ENCODE data around the gene CNTN6.

CNTN6 gene

DNA sequence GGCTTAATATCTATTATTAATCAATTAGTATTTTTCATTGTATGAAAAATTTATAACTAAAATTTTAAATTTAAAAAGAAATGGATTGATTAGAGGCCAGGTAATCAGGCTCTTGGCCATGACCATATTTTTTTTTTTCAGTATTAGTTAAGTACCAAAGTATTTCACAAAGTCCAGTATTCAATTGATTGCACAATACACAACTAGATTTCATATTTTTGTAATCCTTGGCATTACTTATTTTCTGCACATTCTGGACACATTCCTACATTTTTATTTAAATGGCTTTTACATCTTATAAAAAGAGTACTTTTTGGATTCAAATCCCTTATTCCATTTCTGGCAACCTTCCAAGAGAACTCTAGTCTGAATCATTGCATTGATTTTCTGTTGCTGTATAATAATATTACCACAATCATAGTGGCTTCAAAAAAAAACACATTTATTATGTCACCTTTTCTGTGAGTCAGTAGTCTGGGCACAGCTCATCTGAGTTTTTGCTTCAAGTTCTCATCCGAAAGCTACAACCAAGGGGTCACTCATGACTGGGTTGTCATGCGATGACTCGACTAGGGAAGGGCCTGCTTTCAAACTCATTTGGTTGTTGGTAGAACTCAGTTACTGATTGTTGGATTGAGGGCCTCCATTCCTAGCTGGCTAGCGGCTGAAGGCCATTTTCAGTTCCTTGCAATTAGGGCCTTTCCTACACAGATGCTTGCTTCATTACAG lies 90.7 kb downstream of the CNTN6 start:
- no peak for DNase-seq

GRCh38 chr3:1190569-1190968 lies 97.7 kb downstream of the CNTN6 start:
- no peak for DNase-seq

- DNase-seq = no peak
Observed at GRCh38 chr3:1191026-1191425, 98.2 kb downstream of the CNTN6 start.

GRCh38 chr3:1195947-1196346 lies 103.1 kb downstream of the CNTN6 start:
- no peak for DNase-seq

DNA sequence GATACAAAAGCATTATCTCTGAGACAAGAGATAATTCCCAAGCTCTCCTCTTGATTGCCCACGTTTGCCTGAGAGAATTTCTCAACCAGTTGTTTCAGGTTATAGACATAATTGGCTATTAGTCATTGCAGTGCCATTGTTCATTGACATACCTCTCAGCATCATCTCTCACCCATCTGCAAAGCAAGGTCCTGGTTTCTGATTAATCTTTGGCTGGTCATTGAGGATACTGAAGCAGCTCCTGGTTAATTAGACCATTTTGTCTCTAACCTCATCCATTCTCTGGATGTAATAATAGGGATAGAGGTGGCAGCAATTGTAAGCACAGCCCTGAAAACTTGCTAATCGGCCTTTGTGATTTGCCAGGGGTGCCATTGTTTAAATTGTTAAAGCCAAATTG lies 104.2 kb downstream of the CNTN6 start:
- DNase-seq = no peak

- no peak for DNase-seq
Observed at GRCh38 chr3:1200371-1200770, 107.5 kb downstream of the CNTN6 start.

DNA sequence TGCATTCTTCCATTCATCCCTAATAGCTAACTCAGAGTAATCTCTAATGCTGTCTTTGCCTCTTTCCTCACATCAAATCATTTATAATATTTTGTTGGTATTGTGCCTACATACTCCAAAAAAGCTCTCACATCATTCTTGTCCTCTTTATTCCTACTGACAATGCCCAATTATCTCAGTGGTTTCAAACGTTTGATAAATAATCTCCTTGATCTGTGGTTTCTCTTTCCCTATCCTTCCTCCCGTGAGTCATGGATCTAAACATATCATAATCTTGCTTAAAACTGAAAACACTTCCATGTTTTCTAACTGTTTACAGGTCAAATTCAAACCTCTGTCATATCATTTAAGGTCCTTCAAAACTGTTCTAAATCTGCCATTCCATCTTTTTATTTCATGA lies 115.1 kb downstream of the CNTN6 start:
- DNase-seq = no peak

GRCh38 chr3:1214933-1215332 lies 122.1 kb downstream of the CNTN6 start:
- DNase-seq = no peak

GRCh38 chr3:1216856-1217255 lies 124.0 kb downstream of the CNTN6 start:
- no peak for DNase-seq

- no peak for DNase-seq
Observed at GRCh38 chr3:1227111-1227510, 134.3 kb downstream of the CNTN6 start.

DNA sequence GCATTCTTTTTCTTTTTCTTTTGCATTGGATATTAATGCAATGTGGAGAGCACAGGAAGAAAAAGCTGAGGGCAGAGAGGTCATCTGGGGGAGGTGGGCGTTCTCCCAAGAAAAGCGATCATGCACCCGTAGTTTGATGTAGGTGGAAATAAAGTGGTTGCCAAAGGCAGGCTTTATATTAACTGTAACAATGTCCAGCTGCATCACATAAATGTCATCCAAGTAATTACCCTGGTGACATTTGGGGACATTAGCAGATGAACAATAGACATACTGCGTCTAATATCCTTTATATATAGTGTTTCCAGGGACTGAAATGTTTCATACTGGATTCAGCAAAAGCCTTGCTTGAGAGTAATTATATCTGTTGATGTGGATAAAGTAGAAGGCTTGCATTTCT lies 135.5 kb downstream of the CNTN6 start:
- no peak for DNase-seq

DNA sequence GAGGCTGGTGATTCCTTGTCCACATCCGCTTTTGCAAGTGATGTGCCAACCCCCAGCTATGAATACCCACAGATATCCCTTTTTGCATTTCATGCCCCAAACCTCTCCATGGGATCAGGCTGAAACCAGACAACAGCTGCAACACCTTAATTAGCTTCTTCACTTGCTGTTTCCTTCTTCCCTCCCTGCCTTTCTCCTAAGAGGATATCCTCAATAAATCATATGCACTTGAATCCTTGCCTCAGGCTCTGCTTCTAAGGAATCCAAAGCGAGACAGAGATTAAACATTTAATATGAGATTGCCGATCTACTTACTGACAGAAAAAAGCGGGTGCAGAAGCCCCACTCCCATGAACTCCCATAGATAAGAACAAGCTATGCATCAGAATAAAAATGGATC lies 138.1 kb downstream of the CNTN6 start:
- DNase-seq = no peak

DNA sequence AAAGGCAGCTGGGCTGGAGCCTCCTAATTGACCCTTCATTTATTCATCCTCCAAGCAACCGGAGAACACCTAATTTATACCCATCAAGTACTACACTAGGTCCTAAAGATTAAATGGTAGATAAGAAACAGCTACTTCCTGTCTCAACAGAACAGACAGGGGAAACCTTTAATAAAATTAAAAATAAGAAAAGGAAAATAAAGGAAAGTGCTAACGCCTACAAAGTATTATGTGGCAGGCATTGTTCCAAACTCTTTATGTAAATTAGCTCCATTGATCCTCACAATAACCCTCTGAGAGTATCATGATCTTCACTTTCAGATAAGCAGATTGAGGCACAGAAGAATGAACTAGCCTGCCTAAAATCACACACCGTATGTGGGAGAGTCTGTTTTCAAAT lies 139.5 kb downstream of the CNTN6 start:
- DNase-seq = no peak

DNA sequence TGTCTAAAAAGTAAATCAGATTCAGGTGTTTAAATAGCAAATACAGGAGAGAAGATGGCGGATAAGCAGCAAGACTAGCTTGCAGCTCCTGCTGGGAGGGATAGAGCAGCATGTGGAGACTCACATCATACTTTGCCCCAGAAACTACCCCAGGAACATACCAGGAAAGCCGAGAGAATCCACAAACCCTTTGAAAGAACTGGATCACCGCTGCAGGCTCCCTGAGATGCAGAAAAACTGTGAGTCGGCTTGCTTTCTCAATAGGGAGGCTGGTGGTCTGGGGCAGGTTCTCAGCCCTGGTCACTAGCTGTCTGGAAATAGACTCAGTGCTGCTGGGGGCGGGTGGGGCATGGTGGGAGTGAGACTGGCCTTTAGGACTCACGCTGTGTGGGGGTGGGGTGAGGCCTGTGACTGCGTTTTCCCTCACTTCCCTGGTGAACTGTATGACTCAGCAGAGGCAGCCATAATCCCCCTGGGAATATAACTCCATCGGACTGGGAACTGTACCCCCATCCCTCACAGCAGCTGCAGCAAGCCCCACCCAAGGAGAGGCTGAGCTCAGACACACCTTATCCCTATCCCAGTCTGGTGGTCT lies 142.8 kb downstream of the CNTN6 start:
- no peak for DNase-seq

- no peak for DNase-seq
Observed at GRCh38 chr3:1251282-1252060, 158.6 kb downstream of the CNTN6 start.

- DNase-seq = no peak
Observed at GRCh38 chr3:1252061-1252430, 159.2 kb downstream of the CNTN6 start.

DNA sequence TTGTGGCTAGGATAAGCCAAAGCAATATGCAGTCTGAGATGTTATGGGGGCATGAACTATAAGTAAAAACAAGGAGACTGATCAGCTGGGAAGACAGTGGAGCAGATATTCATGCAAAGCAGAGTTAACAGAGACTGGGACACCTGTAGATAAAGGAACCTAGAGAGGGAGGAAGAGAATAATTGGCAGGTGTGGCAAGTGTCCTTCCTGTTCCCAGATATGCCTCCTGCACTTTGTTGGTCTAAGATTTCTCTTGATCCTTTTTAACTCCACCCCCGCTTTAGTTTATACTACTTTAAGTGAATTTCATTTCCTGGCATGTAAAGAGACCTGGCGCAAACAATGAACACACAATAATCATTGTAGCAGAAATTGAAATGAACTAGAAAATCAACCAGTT lies 169.4 kb downstream of the CNTN6 start:
- no peak for DNase-seq

DNA sequence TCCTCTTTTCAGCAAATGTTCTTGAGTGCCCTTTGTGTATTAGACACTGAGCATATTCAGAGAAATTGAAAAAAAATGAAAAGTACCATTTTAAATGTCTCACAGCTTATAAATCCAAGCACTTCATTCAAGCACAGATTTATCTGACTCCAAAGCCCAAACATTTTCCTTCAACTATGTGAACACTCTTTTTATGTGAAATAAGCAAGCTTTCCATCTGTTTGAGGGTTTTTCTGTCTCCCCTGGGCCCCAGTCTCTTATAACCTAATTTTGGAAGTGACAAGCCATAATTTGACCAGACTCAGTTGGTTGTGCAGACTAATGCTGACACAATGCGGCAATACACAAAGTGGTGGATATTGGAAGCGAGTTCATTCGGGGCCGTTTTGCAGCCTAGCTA lies 170.3 kb downstream of the CNTN6 start:
- DNase-seq = no peak

DNA sequence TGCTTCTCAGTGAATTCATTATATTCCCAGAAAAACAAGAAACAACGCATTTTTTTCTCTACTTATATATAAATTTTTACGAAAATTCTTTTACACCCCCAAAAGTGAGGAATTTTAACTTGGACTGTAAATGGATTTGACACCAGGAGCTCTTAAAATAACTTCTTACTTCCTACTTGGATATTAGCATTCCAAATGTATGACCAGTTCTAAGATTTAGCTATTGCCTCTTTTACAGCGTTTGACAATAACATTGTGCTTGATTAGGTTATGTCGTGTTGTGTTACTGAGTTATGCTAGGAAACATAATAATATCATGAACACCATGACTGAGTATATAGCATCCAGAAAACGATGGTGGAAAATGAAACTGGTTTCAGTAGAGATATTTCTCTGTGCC lies 177.0 kb downstream of the CNTN6 start:
- no peak for DNase-seq

- no peak for DNase-seq
Observed at GRCh38 chr3:1272546-1273265, 179.9 kb downstream of the CNTN6 start.

- peak; percentile 13 for DNase-seq
Observed at GRCh38 chr3:1275495-1275894, 182.7 kb downstream of the CNTN6 start.

DNA sequence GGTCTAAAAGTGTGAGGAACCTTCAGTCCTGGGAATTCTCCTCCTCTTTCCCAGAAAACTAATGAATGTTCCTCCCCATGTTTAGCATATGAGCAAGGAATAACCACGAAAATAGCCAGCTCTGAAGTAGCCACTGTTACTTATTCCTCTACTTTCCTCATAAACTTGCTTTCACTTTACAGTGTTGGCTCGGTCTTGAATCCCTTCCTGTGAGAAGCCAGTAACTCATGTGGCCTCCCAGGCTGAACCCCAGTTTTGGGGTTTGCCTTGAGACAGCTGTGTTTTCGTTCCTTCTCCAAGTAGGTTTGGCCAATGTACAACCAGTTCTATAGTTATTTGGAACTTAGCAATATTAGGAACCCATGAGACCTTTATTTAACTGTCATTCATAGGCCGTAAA lies 195.0 kb downstream of the CNTN6 start:
- DNase-seq = no peak

DNA sequence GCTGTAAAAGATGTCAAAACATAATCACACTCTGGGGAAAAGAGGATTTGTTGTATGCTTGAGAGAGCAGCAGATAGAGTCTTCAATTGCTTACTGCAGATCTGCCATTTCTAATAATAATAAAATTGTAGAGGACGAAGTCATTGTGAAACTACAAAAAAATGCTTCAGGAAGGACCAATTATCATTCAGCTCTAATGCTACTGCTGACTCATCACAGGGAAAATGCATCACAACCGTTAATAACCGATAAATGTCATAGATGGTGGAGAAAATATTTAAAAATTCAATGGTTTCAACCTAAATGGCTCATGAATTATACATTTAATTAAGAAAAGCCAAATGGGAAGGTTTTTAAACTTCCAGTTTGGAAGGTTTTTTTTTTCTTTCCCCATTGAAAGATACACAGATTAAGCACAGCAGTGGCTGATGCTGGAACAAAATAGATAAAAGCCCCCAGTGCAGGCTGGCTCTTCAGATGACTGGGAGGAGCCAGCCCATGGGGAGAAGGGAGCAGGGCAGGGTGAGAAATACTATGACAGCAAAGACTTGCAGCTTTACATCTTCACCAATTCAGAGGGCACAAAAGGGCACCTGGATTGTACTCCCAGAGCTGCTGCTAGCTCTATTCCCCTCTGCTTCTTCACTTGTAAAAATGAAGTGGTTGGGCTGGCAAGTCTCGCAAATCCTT lies 196.1 kb downstream of the CNTN6 start:
- no peak for DNase-seq

Measured in hematopoietic multipotent progenitor cell treated with erythropoietin and hydrocortisone succinate and interleukin-3 and kit ligand, for 8 days (in vitro differentiated cells).